Stimulated activated CD4-positive, alpha-beta T cell treated with anti-CD3 and anti-CD28 coated beads, TNF-alpha, amount 100 ng/mL, for 48 hours (primary cell): ENCODE results near the gene SPATA3.

Experiments used
- DNase-seq, 3 donors: peaks; one replicate each; pipeline ENCODE4 v3.0.0-alpha.2; 2020; ENCODE audit warnings: low read depth in 3 of 3

SPATA3 gene

DNA sequence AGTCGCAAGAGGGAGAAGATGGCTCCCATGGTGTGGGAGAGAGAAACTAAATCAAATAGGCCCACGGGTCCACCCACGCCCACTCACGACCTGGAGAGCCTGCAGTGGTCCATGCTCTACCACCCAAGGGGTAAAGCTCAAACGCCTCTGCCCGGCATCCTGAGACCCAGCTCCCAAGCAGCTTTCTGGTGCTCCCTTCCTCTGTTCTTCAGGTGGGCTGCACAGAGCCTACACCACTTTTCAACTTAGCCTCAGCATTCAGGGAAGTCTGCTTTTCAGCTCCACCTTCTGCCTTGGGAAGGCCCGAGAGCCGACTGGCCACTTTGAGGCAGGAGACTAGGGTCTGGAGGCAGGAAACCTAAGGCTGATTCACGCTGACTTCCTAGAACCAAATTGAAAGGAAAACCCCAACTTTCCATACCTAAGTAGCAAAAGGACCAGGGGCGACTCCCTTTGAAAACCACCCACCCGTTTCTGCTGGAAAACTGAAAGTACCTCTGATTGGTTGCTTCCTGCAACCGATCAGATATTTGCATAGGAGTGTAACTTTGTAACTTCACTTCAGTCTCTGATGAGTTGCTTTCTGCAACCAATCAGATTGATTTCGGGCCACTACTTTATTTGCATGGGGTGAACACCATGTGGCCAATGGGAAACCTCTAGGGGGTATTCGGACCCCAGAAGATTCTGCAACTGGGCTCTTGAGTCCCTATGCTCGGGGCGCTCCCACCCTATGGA is 26.8 kb upstream of the SPATA3 start:
- DNase-seq = no peak

DNA sequence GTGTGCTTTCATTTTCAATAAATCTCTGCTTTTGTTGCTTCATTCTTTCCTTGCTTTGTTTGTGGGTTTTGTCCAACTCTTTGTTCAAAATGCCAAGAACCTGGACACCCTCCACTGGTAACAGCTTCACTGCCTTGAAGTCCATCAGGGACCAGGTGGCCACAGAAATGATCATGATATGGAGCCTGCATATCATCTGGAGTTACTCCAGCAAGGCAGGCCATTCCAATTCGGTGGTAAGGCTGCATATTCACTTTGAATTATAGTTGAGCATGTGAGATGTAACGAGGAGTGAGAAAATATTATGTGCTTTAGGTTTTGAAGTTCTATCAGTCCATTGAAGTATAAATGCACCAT is 26.3 kb upstream of the SPATA3 start:
- DNase-seq = no peak

- DNase-seq = no peak
These were observed 23.9 kb upstream of the SPATA3 start for GRCh38 chr2:230972046-230972445.

DNA sequence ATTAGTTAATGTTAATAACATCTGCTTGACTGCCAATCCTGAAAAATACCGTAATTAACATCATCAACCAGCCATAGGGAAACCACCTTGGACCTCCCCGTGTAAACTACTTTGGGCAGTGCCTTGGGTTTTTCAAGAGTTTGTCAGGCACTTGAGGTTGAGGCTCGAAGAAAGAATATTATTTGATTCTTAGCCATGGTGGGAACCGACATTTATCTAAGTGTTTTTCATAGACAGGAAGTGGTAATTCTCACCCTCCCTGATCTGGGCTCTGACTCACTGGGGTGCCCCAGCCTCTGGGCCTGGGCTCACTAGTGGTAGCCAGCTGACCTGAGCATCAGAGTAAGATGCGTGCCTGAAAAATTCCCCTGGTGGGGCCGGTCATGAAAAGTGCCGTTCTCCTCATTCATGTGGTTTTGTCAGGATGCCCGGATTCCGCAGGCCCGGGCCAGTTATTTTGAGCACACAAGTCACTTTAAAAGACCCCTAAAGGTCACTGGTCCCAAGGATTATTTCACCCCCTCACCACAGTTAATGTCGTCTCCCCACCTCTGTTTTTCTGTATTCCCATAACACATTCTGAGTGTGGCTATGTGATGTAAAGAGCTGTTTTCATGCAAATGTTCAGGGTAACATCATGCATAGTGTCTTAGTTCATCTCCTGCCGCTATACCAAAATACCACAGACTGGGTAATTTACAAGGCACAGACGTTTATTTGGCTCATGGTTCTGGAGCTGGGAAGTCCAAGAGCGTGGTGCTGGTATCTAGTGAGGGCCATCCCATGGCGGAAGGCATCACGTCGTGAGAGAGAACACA is 21.6 kb upstream of the SPATA3 start:
- peak in 2 of 3 donors; percentile 52 to 57 for DNase-seq

DNA sequence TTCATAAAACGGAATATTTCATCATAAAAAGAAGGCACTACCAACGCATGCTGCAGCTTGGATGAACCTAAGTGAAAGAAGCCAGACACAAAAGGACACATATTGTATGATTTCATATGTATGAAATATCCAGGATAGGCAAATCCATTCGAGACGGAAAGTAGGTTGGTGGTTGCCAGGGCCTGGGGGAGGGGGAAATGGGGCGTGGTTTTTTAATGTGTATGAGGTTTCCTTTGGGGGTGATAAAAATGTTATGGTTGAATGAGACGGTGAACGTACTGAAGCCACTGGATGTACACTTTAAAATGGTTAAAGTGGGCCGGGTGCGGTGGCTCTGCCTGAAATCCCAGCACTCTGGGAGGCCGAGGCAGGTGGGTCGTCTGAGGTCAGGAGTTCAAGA is 20.0 kb upstream of the SPATA3 start:
- no peak for DNase-seq

DNA sequence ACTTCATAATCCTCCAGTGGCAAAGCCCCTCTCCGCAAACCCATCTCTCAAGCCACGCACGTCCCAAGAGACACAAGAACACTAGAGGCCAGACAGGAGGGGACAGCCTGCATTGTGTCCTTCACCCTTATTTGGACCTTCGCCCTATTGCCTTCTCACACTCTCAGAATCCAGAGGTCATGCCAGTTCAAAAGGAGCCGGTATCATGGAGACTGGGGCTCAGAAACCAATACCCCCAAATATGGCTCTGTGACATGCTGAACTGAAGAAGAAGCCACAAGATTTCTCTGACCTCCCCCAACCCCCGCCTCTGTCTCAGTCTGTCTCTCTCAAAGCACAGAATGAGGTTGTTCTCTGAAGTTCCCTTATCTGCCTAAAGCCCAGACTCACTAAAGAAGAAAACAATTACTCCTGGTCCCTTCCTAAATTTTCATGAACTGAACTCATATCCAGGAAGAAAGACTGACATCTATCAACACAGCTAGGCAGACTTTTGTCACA is 19.2 kb upstream of the SPATA3 start:
- DNase-seq = no peak

DNA sequence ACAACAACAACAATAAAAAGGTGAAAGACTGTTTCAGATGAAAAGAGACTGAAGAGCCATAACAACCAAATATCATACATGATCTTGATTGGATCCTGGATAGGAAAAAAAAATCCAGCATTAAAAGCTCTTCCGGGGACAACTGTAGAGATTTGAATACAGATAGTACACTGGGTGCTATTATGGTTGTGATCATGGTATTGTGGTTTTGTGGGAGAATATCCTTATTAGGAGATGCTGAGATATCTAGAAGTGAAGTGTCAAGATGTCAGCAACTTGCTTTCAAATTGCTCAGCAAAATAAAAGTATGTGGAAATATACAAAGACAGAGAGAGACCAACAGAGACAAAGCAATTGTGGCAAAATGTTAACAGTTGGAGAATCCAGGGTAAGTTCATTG is 15.5 kb upstream of the SPATA3 start:
- no peak for DNase-seq

GRCh38 chr2:230981704-230982103 is 14.2 kb upstream of the SPATA3 start:
- no peak for DNase-seq

DNA sequence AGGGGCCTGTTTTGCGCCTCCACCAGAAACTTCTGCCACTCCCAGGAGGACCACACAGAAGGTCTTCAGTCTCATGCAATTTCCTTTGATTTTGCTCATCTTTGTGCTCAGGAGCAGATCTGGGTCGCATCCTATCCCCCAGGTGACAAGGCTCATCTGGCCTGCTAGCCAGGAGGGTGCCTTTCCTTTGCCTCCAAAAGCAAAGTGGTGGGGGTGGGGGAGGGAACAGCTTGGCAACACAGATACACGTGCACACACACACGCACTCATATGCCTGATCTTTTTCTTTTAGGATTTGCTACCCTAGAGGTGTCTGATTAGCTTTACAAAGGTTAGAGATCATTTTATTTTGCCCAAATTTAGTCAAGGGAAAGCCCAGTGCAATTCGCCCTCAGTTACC is 13.8 kb upstream of the SPATA3 start:
- no peak for DNase-seq

DNA sequence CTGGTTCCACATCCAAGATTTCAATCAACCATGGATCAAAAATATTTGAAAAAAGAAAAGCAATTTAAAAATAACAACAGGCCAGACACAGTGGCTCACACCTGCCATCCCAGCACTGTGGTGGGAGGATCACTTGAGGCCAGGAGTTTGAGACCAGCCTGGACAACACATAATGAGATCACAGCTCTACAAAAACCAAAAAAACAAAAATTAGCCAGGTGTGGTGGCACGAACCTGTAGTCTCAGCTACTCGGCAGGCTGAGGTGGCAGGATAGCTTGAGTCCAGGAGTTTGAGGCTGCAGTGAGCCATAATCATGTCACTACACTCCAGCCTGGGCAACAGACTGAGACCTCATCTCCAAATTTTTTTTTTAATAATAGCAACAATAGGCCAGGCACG is 13.4 kb upstream of the SPATA3 start:
- DNase-seq = no peak

GRCh38 chr2:230983566-230983965 is 12.4 kb upstream of the SPATA3 start:
- DNase-seq = no peak

- peak; percentile 41 to 58 (median 53) for DNase-seq
These were observed 11.3 kb upstream of the SPATA3 start for GRCh38 chr2:230984393-230985220.

- no peak for DNase-seq
These were observed 10.2 kb upstream of the SPATA3 start for GRCh38 chr2:230985519-230986231.

- no peak for DNase-seq
These were observed 9.3 kb upstream of the SPATA3 start for GRCh38 chr2:230986520-230987136.

DNA sequence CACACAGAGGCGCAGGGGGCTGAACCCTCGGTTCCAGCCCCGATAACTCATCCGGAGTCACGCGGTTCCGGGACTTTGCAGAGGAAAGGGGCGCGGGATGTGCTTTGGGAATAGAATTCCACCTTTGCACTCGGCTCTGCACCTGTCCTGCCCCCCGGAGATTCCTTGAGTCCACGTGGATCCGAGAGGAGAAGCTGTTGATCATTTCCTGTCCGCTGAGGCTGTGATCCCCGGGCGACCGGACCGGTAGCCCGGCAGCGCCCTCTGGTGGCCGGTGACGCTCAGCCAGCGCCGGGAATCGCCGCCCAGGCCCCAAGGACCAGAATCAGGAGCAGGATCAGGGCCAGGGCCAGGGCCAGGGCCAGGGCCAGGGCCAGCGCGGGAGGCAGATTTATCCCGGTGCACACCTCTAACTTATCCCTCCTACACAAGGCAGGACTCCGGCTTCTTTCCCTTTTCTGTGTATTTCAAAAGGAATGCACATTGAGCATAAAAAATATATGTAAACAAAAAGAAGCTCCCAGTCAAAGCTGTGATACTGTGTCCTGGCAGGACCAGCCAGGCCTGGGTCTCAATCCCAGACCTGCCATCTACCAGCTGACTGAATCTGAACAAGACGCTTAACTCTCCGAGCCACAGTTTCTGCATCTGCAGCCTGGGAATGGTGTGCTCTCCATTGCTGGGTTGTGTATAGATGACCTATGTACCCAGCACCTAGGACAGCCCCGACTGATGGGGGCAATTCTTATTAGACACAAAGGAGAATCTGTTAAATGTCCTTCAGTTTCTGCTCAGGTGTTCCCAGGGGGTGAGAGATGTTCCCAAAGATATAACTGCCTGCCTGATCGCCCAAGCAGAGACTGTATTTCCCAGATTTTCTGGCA is 8.5 kb upstream of the SPATA3 start:
- DNase-seq = peak; percentile 60 to 77 (median 73)

- DNase-seq = no peak
These were observed 6.2 kb upstream of the SPATA3 start for GRCh38 chr2:230989731-230990130.

- no peak for DNase-seq
These were observed 5.6 kb upstream of the SPATA3 start for GRCh38 chr2:230990131-230990898.

GRCh38 chr2:230990899-230991150 is 5.1 kb upstream of the SPATA3 start:
- DNase-seq = no peak

DNA sequence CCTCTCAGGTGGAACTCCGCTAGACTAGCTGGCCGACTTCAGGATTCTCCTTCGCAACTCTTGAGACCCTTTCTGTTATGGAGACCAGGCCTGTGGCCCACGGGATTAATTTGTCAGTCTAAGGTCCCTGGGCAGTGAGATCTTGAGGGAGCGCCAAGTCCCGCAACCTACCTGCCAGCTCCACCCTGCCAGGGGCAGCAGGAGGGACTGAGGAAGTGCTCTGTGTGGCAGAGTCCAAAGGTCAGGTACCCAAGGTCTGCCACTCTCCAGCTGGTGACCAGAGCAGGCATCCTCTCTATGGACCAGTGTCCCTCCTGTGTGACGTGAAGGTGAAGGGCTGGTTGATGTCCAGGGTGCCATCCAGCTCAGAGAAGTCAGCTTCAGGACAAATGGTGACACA is 4.3 kb upstream of the SPATA3 start:
- no peak for DNase-seq

GRCh38 chr2:230996661-230997060 is 740 bp downstream of the SPATA3 start:
- DNase-seq = no peak
